IMR-90 (cell line): Measurements from ENCODE around the gene TTC9. TPM values are rescaled to one million over a fixed set of nuclear protein-coding genes. Genes with fewer than 3 reads are reported as not detected.

Experiments used
- ATAC-seq: fragments of 200-7000 bp; cut with Tn5 transposase; 2 replicates; pipeline ENCODE4 v1.9.1; 2020; ENCODE audit warnings: low read depth, mild to moderate bottlenecking, moderate library complexity
- BruUV-seq: library from RNA; stranded (reverse); fragments of 400-500 nt; replicated peaks from 2 replicates; lab custom pipeline; 2021; lab: Mats Ljungman, UMichigan
- CTCF ChIA-PET: fragments of 300-600 bp; formaldehyde crosslinking; extraction: SDS; loops from one replicate; lab custom pipeline; 2021; ENCODE audit warnings: antibody characterized with exemption; lab: Yijun Ruan, JAX
- POLR2A ChIA-PET: fragments of 300-600 bp; sonication (Branson Sonifier 250); formaldehyde crosslinking; loops from one replicate; lab custom pipeline; 2022; ENCODE audit warnings: antibody characterized with exemption; ENCODE audit not compliant: unreplicated experiment; lab: Charles Lee
- DNase-seq: peaks from one replicate; pipeline ENCODE4 v3.0.0; 2013
- H2AFZ ChIP-seq: replicated peaks from 2 replicates; pipeline ENCODE3; 2013; ENCODE audit warnings: low read length, mild to moderate bottlenecking; ENCODE audit not compliant: poor library complexity
- H2AK5ac ChIP-seq: 2 replicates; pipeline ENCODE4 v1.6.1; 2013; ENCODE audit warnings: low read depth, low read length, inconsistent platforms
- H2AK9ac ChIP-seq: replicated peaks from 2 replicates; pipeline ENCODE3; 2013; ENCODE audit warnings: mild to moderate bottlenecking, low read depth, low read length, moderate library complexity; ENCODE audit not compliant: poor library complexity
- H2BK120ac ChIP-seq: 2 replicates; pipeline ENCODE4 v1.6.1; 2013; ENCODE audit warnings: low read depth, low read length, inconsistent platforms
- H2BK15ac ChIP-seq: 3 replicates; pipeline ENCODE4 v1.6.1; 2013; ENCODE audit warnings: low read depth, low read length, inconsistent platforms
- H2BK20ac ChIP-seq: 2 replicates; pipeline ENCODE4 v1.6.1; 2013; ENCODE audit warnings: low read depth, mild to moderate bottlenecking, inconsistent platforms, low read length, moderate library complexity
- H2BK5ac ChIP-seq: 2 replicates; pipeline ENCODE4 v1.6.1; 2013; ENCODE audit warnings: mild to moderate bottlenecking, low read depth, low read length, inconsistent platforms; ENCODE audit not compliant: poor library complexity, severe bottlenecking
- H3K14ac ChIP-seq: replicated peaks from 2 replicates; pipeline ENCODE4 v1.6.1; 2013; ENCODE audit warnings: low read depth, low read length, inconsistent platforms
- H3K18ac ChIP-seq: 2 replicates; pipeline ENCODE4 v1.6.1; 2013; ENCODE audit warnings: low read depth, low read length, control low read depth
- H3K23ac ChIP-seq: 2 replicates; pipeline ENCODE4 v1.6.1; 2013; ENCODE audit warnings: low read depth, low read length, inconsistent platforms
- H3K27ac ChIP-seq: 2 replicates; pipeline ENCODE4 v1.5.1; 2013; ENCODE audit warnings: mild to moderate bottlenecking, control low read depth, low read length; ENCODE audit not compliant: insufficient read depth
- H3K27me3 ChIP-seq: 2 replicates; pipeline ENCODE4 v1.6.1; 2013; ENCODE audit warnings: low read length; ENCODE audit not compliant: control insufficient read depth, insufficient read depth
- H3K36me3 ChIP-seq: 2 replicates; pipeline ENCODE4 v1.6.1; 2013; ENCODE audit warnings: low read length, mixed read lengths; ENCODE audit not compliant: control insufficient read depth, insufficient read depth
- H3K4ac ChIP-seq: 2 replicates; pipeline ENCODE4 v1.6.1; 2013; ENCODE audit warnings: low read depth, low read length, inconsistent platforms
- H3K4me1 ChIP-seq: 2 replicates; pipeline ENCODE4 v1.6.1; 2013; ENCODE audit warnings: low read length, mixed read lengths; ENCODE audit not compliant: control insufficient read depth, insufficient read depth
- H3K4me2 ChIP-seq: 2 replicates; pipeline ENCODE4 v1.6.1; 2013; ENCODE audit warnings: low read depth, mild to moderate bottlenecking, control low read depth, low read length, moderate library complexity
- H3K4me3 ChIP-seq: 2 replicates; pipeline ENCODE4 v1.5.1; 2013; ENCODE audit warnings: low read depth, mild to moderate bottlenecking, control low read depth, low read length, moderate library complexity; ENCODE audit not compliant: insufficient read depth
- H3K56ac ChIP-seq: 2 replicates; pipeline ENCODE4 v1.6.1; 2013; ENCODE audit warnings: low read length, inconsistent platforms; ENCODE audit not compliant: insufficient read depth; ENCODE audit errors: extremely low read depth
- H3K79me1 ChIP-seq, 2 experiments: 2 replicates each; pipeline ENCODE4 v1.6.1; 2013; ENCODE audit warnings: low read length in 2 of 2, inconsistent platforms in 1 of 2, low read depth in 1 of 2
- H3K9ac ChIP-seq: 2 replicates; pipeline ENCODE4 v1.6.1; 2013; ENCODE audit warnings: low read depth, low read length, control low read depth
- H3K9me1 ChIP-seq: 2 replicates; pipeline ENCODE4 v1.6.1; 2013; ENCODE audit warnings: low read length, inconsistent platforms; ENCODE audit not compliant: insufficient read depth
- H3K9me3 ChIP-seq: 2 replicates; pipeline ENCODE4 v1.6.1; 2013; ENCODE audit warnings: low read length; ENCODE audit not compliant: control insufficient read depth, insufficient read depth
- H4K20me1 ChIP-seq: 2 replicates; pipeline ENCODE4 v1.6.1; 2013; ENCODE audit warnings: low read length, inconsistent platforms; ENCODE audit not compliant: insufficient read depth
- H4K5ac ChIP-seq: 2 replicates; pipeline ENCODE4 v1.6.1; 2013; ENCODE audit warnings: mild to moderate bottlenecking, low read depth, low read length, control low read depth
- H4K8ac ChIP-seq, 2 experiments: 2 replicates each; pipeline ENCODE4 v1.6.1; 2013; ENCODE audit warnings: low read depth in 2 of 2, low read length in 2 of 2, control low read depth in 1 of 2, inconsistent platforms in 1 of 2
- H4K91ac ChIP-seq: 2 replicates; pipeline ENCODE4 v1.6.1; 2013; ENCODE audit warnings: low read depth, low read length, inconsistent platforms; ENCODE audit not compliant: insufficient read depth
- BHLHE40 ChIP-seq: fragments of 150-350 bp; IDR thresholded peaks from 2 replicates; pipeline ENCODE4 v1.6.1; 2016; ENCODE audit warnings: mild to moderate bottlenecking, low read depth, low read length
- CEBPB ChIP-seq: IDR thresholded peaks from 2 replicates; pipeline ENCODE4 v1.6.1; 2012; ENCODE audit warnings: low read depth, low read length, improper control_type of control experiment
- WGBS, 2 experiments: methylation state at CpG; one replicate each; pipeline versions ENCODE4 v1.1.5 to v1.1.7; 2013; ENCODE audit warnings: missing lambda C conversion rate in 2 of 2; ENCODE audit not compliant: insufficient read length in 1 of 2; ENCODE audit errors: extremely low coverage in 2 of 2; 5-methylcytosine and 5-hydroxymethylcytosine counted together
- dilution Hi-C: fragments of 300-500 bp; cut with HindIII; formaldehyde crosslinking; loops from one replicate; pipeline ENCODE4 v1.14.3; 2018; ENCODE audit warnings: low sequenced_read_pairs; ENCODE audit not compliant: unreplicated experiment
- in situ Hi-C: fragments of 300-500 bp; cut with MboI; formaldehyde crosslinking; loops from 3 replicates; pipeline ENCODE4 v1.14.3; 2019; ENCODE audit warnings: low sequenced_read_pairs, inconsistent platforms, mixed read lengths
- intact Hi-C: fragments of 100-400 bp; cut with micrococcal nuclease; formaldehyde crosslinking; loops from 2 replicates; pipeline ENCODE4 v1.10.0; 2022
- polyA plus RNA-seq, 3 experiments: library from polyadenylated mRNA; depleted of rRNA; stranded (reverse); fragments of >200 nt; gene quantifications; 2 replicates each; pipeline ENCODE4 v1.2.3, GENCODE V29; 2012; ENCODE audit warnings: low replicate concordance in 1 of 3
- total RNA-seq: library from RNA; depleted of rRNA; stranded (reverse); fragments of >200 nt; gene quantifications from 2 replicates; pipeline ENCODE4 v1.2.3, GENCODE V29; 2012

TTC9 gene
- total and polyA plus RNA-seq, 2 of the 4 experiments (the other 2 are of a cell fraction): 0.02 TPM; not detected in 1

GRCh38 chr14:70655110-70655826, 13.6 kb downstream of the TTC9 start:
- POLR2A ChIA-PET: no interaction called here
- Histone ChIP-seq H2BK5ac (no peak overlapping the region), H2AK5ac (no peak overlapping the region), H3K9ac (no peak overlapping the region), H4K20me1 (no peaks in the 10 kb centered on the region), H3K27me3 (peaks cover 15% of the 10 kb centered on the region), H3K14ac (no peak overlapping the region), H2BK20ac (no peak overlapping the region), H3K79me1 (no peaks in the 10 kb centered on the region), H3K4ac (no peak overlapping the region), H4K91ac (no peak overlapping the region), H3K56ac (no peak overlapping the region), H2AK9ac (no peak overlapping the region), H2AFZ (no peak overlapping the region), H3K4me1 (no peaks in the 10 kb centered on the region), H3K36me3 (no peaks in the 10 kb centered on the region), H3K4me3 (no peak overlapping the region), H4K8ac (no peak overlapping the region), H3K23ac (no peak overlapping the region), H3K27ac (no peak overlapping the region), H3K9me1 (no peaks in the 10 kb centered on the region), H3K18ac (no peak overlapping the region), H2BK15ac (no peak overlapping the region), H3K4me2 (no peak overlapping the region), H3K9me3 (no peaks in the 10 kb centered on the region), H4K5ac (no peak overlapping the region), H2BK120ac (no peak overlapping the region)
- dilution Hi-C loops (no loop called here), in situ Hi-C loops (no loop called here), intact Hi-C loops (no loop called here)
- 90% methylated on average over 6 of the region's 19 CpGs; no CpG with 5 or more reads in 1 of the 2 experiments for WGBS, 2 experiments
- DNase-seq (no peak), ATAC-seq (no peak)
- TF ChIP-seq CEBPB (no peak), BHLHE40 (no peak)
- CTCF ChIA-PET: no interaction called here
- BruUV-seq: no TSS peak
